ENCODE measurements around the gene FRY. TPM values are rescaled to one million over a fixed set of nuclear protein-coding genes. Genes with fewer than 3 reads are reported as not detected.

Gene FRY
- total and polyA plus RNA-seq, 2 of the 13 experiments (the other 11 are each of a cell fraction or from before 2014, with no cell fraction given) = 8.2 to 13.1 TPM

- TF ChIP-seq ZNF781 (CRISPR knock-in tag; IDR thresholded peaks at IDR 0.05; ENCODE audit: borderline replicate concordance, not compliant biosample characterization) (no peak), REL (CRISPR knock-in tag; conservative IDR thresholded peaks at IDR 0.05) (no peak)
Measured at GRCh38 chr13:32017474-32017873, 14.1 kb upstream of the FRY start (continued).

GRCh38 chr13:32019612-32020233 is 11.9 kb upstream of the FRY start:
- in situ Hi-C loops (cut with HindIII; ENCODE audit: extremely low pct_ligation_motif_present, low pct_unique_long_range_greater_than_20kb) = loop anchor here (5.0 kb wide), 1 partner anchor 293 kb away; no protein-coding TSS in a partner anchor
- Histone ChIP-seq H3K9ac (ENCODE audit: insufficient read depth, low read depth, low read length) (no peak overlapping the region), H3K27ac (ENCODE audit: extremely low read length, insufficient read depth, low read length) (no peak overlapping the region), H3K9me3 (ENCODE audit: low read length) (no peaks in the 10 kb centered on the region), H3K4me1 (ENCODE audit: insufficient read depth, low read length) (peaks cover 20% of the 10 kb centered on the region; the same call in 1 of the 2 replicates), H3K79me2 (ENCODE audit: insufficient read depth, low read length) (no peaks in the 10 kb centered on the region), H3K4me2 (ENCODE audit: low read depth, low read length) (peak overlapping the region; percentile 43; the same call in 1 of the 2 replicates), H3K4me3 (replicated peaks in 1 of 3; ENCODE audit: insufficient read depth in 1 of 3, low read depth in 2 of 3, low read length in 3 of 3) (no peak overlapping the region), H2AFZ (ENCODE audit: low read length) (no peak overlapping the region), H3K27me3 (ENCODE audit: control insufficient read depth in 1 of 2, insufficient read depth in 2 of 2, low read length in 2 of 2) (no peaks in the 10 kb centered on the region), H4K20me1 (ENCODE audit: insufficient read depth, low read length) (no peaks in the 10 kb centered on the region), H3K36me3 (replicated peaks in 1 of 2; ENCODE audit: control insufficient read depth in 1 of 2, insufficient read depth in 2 of 2, low read length in 2 of 2) (no peaks in the 10 kb centered on the region)
- ATAC-seq = peak; percentile 92
- intact Hi-C loops (cut with micrococcal nuclease; ENCODE audit: unreplicated experiment) = loop anchor here (1.0 to 5.0 kb wide), 2 partner anchors 123 to 291 kb away; no protein-coding TSS in a partner anchor
- DNase-seq (ENCODE audit: low spot score) = peak; percentile 73
- WGBS (ENCODE audit: low lambda C conversion rate) = 24% methylated on average over 6 of the region's 6 CpGs
- ChIA-PET CTCF (ENCODE audit: low intra/inter-chr PET ratio, low total read pairs) (interaction anchor here (1.5 to 1.8 kb wide), 2 partner anchors 110 to 290 kb away, joined by 4 to 8 read pairs; no protein-coding TSS in a partner anchor), POLR2A (no interaction called here)
- no TSS peak for BruUV-seq (replicated peaks)
- peak; percentile 88 for FAIRE-seq
- peak; percentile 78 for TF ChIP-seq SMC3 (IDR thresholded peaks at IDR 0.05; ENCODE audit: low read length)
- no peak for TF ChIP-seq IRF9 (CRISPR knock-in tag; IDR thresholded peaks at IDR 0.05; ENCODE audit: borderline replicate concordance)
- no peak for TF ChIP-seq ZNF724P (CRISPR knock-in tag; IDR thresholded peaks at IDR 0.05; ENCODE audit: borderline replicate concordance)
- no peak for TF ChIP-seq KAT2B (IDR thresholded peaks at IDR 0.05; ENCODE audit: borderline replicate concordance, low read depth, low read length)
- no peak for TF ChIP-seq ZBTB39 (CRISPR knock-in tag; IDR thresholded peaks at IDR 0.05)
- TF ChIP-seq CC2D1A (CRISPR knock-in tag; IDR thresholded peaks at IDR 0.05) = no peak
- no peak for TF ChIP-seq REXO4 (CRISPR knock-in tag; IDR thresholded peaks at IDR 0.05; ENCODE audit: borderline replicate concordance)
- TF ChIP-seq RBM39 (IDR thresholded peaks at IDR 0.05; ENCODE audit: low read depth, low read length, poor library complexity, severe bottlenecking) = no peak
- no peak for TF ChIP-seq ZNF558 (CRISPR knock-in tag; IDR thresholded peaks at IDR 0.05; ENCODE audit: borderline replicate concordance)
- TF ChIP-seq NFE2 (CRISPR knock-in tag; IDR thresholded peaks at IDR 0.05) = no peak
- no peak for TF ChIP-seq CAMTA2 (CRISPR knock-in tag; IDR thresholded peaks at IDR 0.05; ENCODE audit: borderline replicate concordance)
- TF ChIP-seq SNAI1 (CRISPR knock-in tag; IDR thresholded peaks at IDR 0.05; ENCODE audit: borderline replicate concordance) = no peak
- TF ChIP-seq SOX5 (CRISPR knock-in tag; IDR thresholded peaks at IDR 0.05; ENCODE audit: borderline replicate concordance) = no peak
- TF ChIP-seq, protein P1, sequence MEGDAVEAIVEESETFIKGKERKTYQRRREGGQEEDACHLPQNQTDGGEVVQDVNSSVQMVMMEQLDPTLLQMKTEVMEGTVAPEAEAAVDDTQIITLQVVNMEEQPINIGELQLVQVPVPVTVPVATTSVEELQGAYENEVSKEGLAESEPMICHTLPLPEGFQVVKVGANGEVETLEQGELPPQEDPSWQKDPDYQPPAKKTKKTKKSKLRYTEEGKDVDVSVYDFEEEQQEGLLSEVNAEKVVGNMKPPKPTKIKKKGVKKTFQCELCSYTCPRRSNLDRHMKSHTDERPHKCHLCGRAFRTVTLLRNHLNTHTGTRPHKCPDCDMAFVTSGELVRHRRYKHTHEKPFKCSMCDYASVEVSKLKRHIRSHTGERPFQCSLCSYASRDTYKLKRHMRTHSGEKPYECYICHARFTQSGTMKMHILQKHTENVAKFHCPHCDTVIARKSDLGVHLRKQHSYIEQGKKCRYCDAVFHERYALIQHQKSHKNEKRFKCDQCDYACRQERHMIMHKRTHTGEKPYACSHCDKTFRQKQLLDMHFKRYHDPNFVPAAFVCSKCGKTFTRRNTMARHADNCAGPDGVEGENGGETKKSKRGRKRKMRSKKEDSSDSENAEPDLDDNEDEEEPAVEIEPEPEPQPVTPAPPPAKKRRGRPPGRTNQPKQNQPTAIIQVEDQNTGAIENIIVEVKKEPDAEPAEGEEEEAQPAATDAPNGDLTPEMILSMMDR (CRISPR knock-in tag; IDR thresholded peaks at IDR 0.05) = peak; percentile 89
- TF ChIP-seq GATAD2A (CRISPR knock-in tag; IDR thresholded peaks at IDR 0.05) = 0 out of 2 replicates have a peak, but pooled peaks have one; percentile 12

Measured in HepG2 (cell line).